ENCODE data around the gene TXNDC15.

DNA sequence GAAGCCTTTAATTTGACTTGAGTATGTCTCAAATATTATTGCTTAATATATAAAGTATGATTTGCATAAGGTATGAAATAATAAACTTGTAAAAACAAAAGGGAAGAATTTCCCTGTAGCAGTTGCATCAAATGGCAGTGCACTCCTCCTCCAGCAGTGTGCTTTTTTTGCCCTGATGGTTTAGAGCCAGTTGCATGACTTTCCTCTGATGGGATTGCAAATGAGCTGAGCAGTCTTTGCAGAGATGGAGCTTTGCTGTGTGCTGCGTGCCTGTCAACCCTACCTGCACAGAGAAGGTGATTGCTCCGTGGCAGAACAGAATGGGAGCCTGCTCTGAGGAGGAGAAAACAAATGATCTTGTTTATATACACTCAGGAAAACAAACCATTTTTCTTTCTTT lies 70.9 kb downstream of the TXNDC15 start:
- TF ChIP-seq, protein P1, sequence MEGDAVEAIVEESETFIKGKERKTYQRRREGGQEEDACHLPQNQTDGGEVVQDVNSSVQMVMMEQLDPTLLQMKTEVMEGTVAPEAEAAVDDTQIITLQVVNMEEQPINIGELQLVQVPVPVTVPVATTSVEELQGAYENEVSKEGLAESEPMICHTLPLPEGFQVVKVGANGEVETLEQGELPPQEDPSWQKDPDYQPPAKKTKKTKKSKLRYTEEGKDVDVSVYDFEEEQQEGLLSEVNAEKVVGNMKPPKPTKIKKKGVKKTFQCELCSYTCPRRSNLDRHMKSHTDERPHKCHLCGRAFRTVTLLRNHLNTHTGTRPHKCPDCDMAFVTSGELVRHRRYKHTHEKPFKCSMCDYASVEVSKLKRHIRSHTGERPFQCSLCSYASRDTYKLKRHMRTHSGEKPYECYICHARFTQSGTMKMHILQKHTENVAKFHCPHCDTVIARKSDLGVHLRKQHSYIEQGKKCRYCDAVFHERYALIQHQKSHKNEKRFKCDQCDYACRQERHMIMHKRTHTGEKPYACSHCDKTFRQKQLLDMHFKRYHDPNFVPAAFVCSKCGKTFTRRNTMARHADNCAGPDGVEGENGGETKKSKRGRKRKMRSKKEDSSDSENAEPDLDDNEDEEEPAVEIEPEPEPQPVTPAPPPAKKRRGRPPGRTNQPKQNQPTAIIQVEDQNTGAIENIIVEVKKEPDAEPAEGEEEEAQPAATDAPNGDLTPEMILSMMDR (conservative IDR thresholded peaks at IDR 0.05) = no peak
- no peak for TF ChIP-seq ZFX (IDR thresholded peaks at IDR 0.05)
